Suprapubic skin (tissue), 3 donors: ENCODE measurements around the gene FCHO2.

Experiments
- POLR2A ChIP-seq, 2 donors: fragments of 450-650 bp; IDR thresholded peaks; one replicate each; pipeline ENCODE4 v1.6.1; 2017; ENCODE audit warnings: antibody characterized with exemption in 2 of 2, mild to moderate bottlenecking in 2 of 2, moderate library complexity in 2 of 2
- TF ChIP-seq, protein P1 (sequence below), 2 donors: fragments of 200-600 bp in 1 of 2; fragments of 450-650 bp in 1 of 2; sonication (generic) in 1 of 2; IDR thresholded peaks; one replicate each; pipeline ENCODE4 v1.5.1; 2016 to 2019; ENCODE audit warnings: antibody characterized with exemption in 2 of 2, mild to moderate bottlenecking in 1 of 2, moderate library complexity in 1 of 2

DNA sequence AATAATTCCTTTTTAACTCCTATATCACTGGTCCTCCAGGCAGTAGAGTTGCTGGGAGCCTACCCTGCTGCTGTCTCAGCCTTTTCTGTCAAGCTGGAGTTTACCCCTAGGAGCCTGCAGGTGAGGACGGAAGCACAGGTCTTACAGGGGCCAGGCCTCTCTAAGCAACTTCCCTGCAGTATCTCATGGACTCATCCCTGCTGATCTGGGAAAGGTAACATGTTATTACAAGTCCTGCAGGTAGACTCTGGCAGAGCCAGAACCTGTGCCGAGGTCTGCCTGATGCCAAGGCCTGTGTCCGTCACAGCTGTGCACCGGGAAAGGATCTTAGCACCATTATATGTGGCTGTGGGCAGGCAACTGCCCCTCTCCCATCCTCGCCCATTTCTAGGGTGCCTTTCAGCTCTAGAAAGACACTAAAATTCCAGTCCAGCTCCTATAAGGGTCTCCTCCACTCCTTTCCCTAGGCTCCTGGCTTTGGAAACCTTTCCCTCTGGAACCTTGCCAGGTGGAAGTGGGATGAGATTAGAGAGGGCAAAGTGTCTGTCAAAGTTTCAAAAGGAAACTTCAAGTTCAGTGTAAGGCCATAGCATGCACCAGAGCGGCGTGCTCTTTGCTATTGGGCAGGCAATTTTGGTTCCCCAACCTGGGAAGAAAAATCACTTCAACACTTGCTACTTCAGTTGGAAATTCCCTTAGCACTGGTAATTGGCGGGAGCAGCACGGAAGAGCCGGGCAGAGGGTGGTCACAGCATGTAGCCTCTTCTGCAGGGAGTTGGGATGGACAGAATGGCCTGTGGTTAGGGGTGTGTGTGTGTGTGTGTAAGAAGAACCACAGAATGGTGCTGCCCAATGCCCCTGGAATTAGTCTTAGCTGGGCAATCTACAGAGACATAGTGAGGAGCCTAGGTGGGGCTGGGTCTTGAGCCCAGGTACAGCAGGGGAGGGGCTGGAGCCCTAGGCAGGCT, 182.0 kb downstream of the FCHO2 start:
- no peak for TF ChIP-seq POLR2A (IDR thresholded peaks at IDR 0.05)
- TF ChIP-seq, protein P1, sequence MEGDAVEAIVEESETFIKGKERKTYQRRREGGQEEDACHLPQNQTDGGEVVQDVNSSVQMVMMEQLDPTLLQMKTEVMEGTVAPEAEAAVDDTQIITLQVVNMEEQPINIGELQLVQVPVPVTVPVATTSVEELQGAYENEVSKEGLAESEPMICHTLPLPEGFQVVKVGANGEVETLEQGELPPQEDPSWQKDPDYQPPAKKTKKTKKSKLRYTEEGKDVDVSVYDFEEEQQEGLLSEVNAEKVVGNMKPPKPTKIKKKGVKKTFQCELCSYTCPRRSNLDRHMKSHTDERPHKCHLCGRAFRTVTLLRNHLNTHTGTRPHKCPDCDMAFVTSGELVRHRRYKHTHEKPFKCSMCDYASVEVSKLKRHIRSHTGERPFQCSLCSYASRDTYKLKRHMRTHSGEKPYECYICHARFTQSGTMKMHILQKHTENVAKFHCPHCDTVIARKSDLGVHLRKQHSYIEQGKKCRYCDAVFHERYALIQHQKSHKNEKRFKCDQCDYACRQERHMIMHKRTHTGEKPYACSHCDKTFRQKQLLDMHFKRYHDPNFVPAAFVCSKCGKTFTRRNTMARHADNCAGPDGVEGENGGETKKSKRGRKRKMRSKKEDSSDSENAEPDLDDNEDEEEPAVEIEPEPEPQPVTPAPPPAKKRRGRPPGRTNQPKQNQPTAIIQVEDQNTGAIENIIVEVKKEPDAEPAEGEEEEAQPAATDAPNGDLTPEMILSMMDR (IDR thresholded peaks at IDR 0.05), result no peak
